Measurements from ENCODE around the gene NINJ2. TPM values are rescaled to one million over a fixed set of nuclear protein-coding genes. Genes with fewer than 3 reads are reported as not detected.

NINJ2 gene
- total RNA-seq, 1 donor from 2014 or later, result 2.3 TPM

DNA sequence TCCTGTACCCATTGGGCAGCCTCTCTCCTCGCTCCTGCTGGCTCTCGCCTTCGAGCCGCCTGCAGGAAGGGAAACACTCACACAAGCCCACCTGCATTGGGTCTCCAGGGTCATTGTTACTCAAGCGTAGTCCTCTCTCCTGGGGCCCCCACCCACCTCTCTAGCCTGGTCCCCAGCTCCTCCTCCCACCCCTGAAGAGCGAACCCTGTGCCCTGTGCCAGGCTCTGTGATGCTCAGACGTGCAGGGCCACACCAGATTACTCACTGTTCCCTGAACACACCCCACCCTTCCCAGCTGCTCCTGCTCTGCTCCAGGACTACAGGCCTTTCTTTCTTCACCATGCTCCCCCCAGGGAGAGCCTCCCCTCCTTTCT, 88.1 kb downstream of the NINJ2 start:
- Mint-ChIP-seq H3K27me3 (ENCODE audit: unreplicated experiment) (peaks cover 9% of the 10 kb centered on the region), H3K4me1 (ENCODE audit: unreplicated experiment) (peaks cover 6% of the 10 kb centered on the region), H3K27ac (ENCODE audit: unreplicated experiment) (no peak overlapping the region)

DNA sequence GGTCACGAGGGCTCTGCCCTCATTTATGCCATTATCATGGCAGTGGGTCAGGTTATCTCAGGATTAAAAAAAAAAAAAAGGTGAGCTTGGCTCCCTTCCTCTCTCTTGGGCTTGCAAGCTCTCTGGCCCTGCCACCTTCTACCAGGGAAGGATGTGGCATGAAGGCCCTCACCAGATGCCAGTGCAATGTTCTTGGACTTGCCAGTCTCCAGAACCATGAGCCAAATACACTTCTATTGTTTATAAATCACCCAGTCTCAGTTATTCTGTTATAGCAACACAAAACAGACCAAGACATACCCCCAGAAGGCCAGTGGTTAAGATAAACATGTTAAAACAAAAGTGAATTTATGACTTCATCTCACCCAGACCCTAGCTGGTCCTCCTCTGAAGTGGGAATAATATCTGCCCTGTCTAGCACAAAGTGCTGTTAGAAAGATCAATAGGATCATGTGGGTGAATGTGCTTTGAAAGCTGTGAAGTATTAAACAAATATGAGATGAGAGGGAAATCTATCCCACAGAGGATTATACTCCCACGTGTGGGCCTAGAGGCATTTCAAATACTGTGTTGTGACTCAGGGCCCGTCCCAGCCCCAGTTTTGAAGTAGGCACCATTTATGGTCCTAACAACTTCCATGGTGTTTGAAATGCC, 88.6 kb downstream of the NINJ2 start:
- H3K4me3 Mint-ChIP-seq (ENCODE audit: unreplicated experiment), result no peak overlapping the region
- peaks cover 9% of the 10 kb centered on the region for H3K27me3 Mint-ChIP-seq (ENCODE audit: unreplicated experiment)
- H3K27ac Mint-ChIP-seq (ENCODE audit: unreplicated experiment), result no peak overlapping the region

More for the DNA sequence above, 88.1 kb downstream of the NINJ2 start:
- no peak for DNase-seq (ENCODE audit: low spot score)
- no peaks in the 10 kb centered on the region for H3K36me3 Mint-ChIP-seq (ENCODE audit: low read depth, unreplicated experiment)
- TF ChIP-seq, protein P1, sequence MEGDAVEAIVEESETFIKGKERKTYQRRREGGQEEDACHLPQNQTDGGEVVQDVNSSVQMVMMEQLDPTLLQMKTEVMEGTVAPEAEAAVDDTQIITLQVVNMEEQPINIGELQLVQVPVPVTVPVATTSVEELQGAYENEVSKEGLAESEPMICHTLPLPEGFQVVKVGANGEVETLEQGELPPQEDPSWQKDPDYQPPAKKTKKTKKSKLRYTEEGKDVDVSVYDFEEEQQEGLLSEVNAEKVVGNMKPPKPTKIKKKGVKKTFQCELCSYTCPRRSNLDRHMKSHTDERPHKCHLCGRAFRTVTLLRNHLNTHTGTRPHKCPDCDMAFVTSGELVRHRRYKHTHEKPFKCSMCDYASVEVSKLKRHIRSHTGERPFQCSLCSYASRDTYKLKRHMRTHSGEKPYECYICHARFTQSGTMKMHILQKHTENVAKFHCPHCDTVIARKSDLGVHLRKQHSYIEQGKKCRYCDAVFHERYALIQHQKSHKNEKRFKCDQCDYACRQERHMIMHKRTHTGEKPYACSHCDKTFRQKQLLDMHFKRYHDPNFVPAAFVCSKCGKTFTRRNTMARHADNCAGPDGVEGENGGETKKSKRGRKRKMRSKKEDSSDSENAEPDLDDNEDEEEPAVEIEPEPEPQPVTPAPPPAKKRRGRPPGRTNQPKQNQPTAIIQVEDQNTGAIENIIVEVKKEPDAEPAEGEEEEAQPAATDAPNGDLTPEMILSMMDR (IDR thresholded peaks at IDR 0.05; ENCODE audit: unreplicated experiment), result no peak
- peak overlapping the region; percentile 25 for H3K4me3 Mint-ChIP-seq (ENCODE audit: unreplicated experiment)
- no peaks in the 10 kb centered on the region for H3K9me3 Mint-ChIP-seq (ENCODE audit: unreplicated experiment)

DNA sequence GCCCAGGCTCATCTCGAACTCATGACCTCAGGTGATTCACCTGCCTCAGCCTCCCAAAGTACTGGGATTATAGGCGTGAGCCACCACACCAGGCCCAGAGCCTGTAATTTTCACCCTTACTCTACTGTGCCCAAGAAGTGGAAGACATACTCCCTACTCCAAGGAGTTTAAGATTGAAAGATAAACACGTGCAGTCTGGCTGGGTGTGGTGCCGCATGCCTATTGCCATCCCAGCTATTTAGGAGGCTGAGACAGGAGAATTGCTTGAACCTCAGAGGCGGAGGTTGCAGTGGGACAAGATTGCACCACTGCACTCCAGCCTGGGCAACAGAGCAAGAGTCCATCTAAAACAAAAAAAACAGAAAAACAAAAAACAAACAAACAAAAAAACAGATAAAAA, 90.0 kb downstream of the NINJ2 start:
- H3K36me3 Mint-ChIP-seq (ENCODE audit: low read depth, unreplicated experiment), result no peaks in the 10 kb centered on the region
- peaks cover 8% of the 10 kb centered on the region for H3K27me3 Mint-ChIP-seq (ENCODE audit: unreplicated experiment)
- H3K4me3 Mint-ChIP-seq (ENCODE audit: unreplicated experiment), result peak overlapping the region; percentile 47
- H3K9me3 Mint-ChIP-seq (ENCODE audit: unreplicated experiment), result no peaks in the 10 kb centered on the region
- no peak for DNase-seq (ENCODE audit: low spot score)
- peaks cover 2% of the 10 kb centered on the region for H3K4me1 Mint-ChIP-seq (ENCODE audit: unreplicated experiment)
- H3K27ac Mint-ChIP-seq (ENCODE audit: unreplicated experiment), result no peak overlapping the region
- TF ChIP-seq, protein P1 (IDR thresholded peaks at IDR 0.05; ENCODE audit: unreplicated experiment), result no peak

More for the DNA sequence above, 88.6 kb downstream of the NINJ2 start:
- H3K4me1 Mint-ChIP-seq (ENCODE audit: unreplicated experiment), result peaks cover 5% of the 10 kb centered on the region
- H3K36me3 Mint-ChIP-seq (ENCODE audit: low read depth, unreplicated experiment), result no peaks in the 10 kb centered on the region
- H3K9me3 Mint-ChIP-seq (ENCODE audit: unreplicated experiment), result no peaks in the 10 kb centered on the region
- TF ChIP-seq, protein P1 (IDR thresholded peaks at IDR 0.05; ENCODE audit: unreplicated experiment), result no peak
- no peak for DNase-seq (ENCODE audit: low spot score)

DNA sequence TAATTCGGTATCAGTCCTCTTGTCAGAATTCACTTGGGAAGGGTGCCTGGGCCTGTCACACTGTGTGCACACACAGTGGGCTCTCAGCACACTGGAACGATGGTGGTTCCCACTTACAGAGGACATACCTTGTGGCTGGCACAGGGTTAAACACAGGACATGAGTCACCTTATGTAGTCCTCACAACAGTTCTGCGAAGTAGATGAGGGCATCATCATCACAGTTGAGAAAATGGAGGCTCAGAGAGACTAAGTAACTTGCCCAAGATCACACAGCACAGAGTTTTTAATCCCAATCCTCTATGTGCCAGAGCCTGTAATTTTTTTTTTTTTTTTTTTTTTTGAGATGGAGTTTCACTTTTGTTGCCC, 90.7 kb downstream of the NINJ2 start:
- H3K4me3 Mint-ChIP-seq (ENCODE audit: unreplicated experiment), result no peak overlapping the region

More for the DNA sequence above, 90.7 kb downstream of the NINJ2 start:
- TF ChIP-seq, protein P1 (IDR thresholded peaks at IDR 0.05; ENCODE audit: unreplicated experiment), result no peak
- Mint-ChIP-seq H3K36me3 (ENCODE audit: low read depth, unreplicated experiment) (no peaks in the 10 kb centered on the region), H3K27me3 (ENCODE audit: unreplicated experiment) (peaks cover 10% of the 10 kb centered on the region), H3K27ac (ENCODE audit: unreplicated experiment) (no peak overlapping the region), H3K4me1 (ENCODE audit: unreplicated experiment) (peaks cover 2% of the 10 kb centered on the region), H3K9me3 (ENCODE audit: unreplicated experiment) (no peaks in the 10 kb centered on the region)
- DNase-seq (ENCODE audit: low spot score), result no peak
